Transverse colon (tissue), 4 donors: ENCODE results near the gene SCN8A.

Experiments used
- CTCF ChIP-seq, 5 experiments: fragments of 200-600 bp in 3 of 5; fragments of 450-650 bp in 2 of 5; sonication (generic) in 3 of 5; IDR thresholded peaks; 1 replicate in 2 of 5; 2 replicates in 3 of 5; pipeline ENCODE4 v1.5.1; 2016 to 2017; ENCODE audit warnings: antibody characterized with exemption in 5 of 5, inconsistent platforms in 3 of 5, mild to moderate bottlenecking in 2 of 5, moderate library complexity in 1 of 5
- EP300 ChIP-seq: sonication (generic); formaldehyde crosslinking; IDR thresholded peaks from one replicate; pipeline ENCODE4 v1.6.1; 2017; ENCODE audit warnings: antibody characterized with exemption, low read depth
- POLR2A ChIP-seq: fragments of 450-650 bp; IDR thresholded peaks from one replicate; pipeline ENCODE4 v1.6.1; 2016; ENCODE audit warnings: antibody characterized with exemption, mild to moderate bottlenecking, moderate library complexity
- POLR2AphosphoS5 ChIP-seq, 3 donors: sonication (generic); formaldehyde crosslinking; IDR thresholded peaks; one replicate each; pipeline ENCODE4 v1.6.1; 2016; ENCODE audit warnings: antibody characterized with exemption in 3 of 3

GRCh38 chr12:51846911-51847642 is 256.0 kb downstream of the SCN8A start:
- TF ChIP-seq CTCF (IDR thresholded peaks at IDR 0.05) = no peak
- no peak for TF ChIP-seq POLR2A
- TF ChIP-seq POLR2AphosphoS5 (IDR thresholded peaks at IDR 0.05) = peak in 1 of 3 donors; percentile 40
- TF ChIP-seq EP300 = no peak
